Smooth muscle cell (in vitro differentiated cells): ENCODE measurements around the gene GFOD2. TPM values are rescaled to one million over a fixed set of nuclear protein-coding genes. Genes with fewer than 3 reads are reported as not detected.

Source experiments
- DNase-seq: peaks from one replicate; lab custom pipeline; 2025; ENCODE audit not compliant: unreplicated experiment; lab: John Stamatoyannopoulos, UW
- H2AFZ ChIP-seq: fragments of 200-600 bp; sonication (generic); 2 replicates; pipeline ENCODE4 v1.6.0; 2016; ENCODE audit warnings: antibody characterized with exemption, low read depth, mild to moderate bottlenecking
- H3F3A ChIP-seq: fragments of 200-600 bp; sonication (generic); 2 replicates; pipeline ENCODE4 v1.6.0; 2017; ENCODE audit warnings: antibody characterized with exemption, low read depth
- H3K27ac ChIP-seq: fragments of 200-600 bp; sonication (generic); 2 replicates; pipeline ENCODE4 v1.5.1; 2016; ENCODE audit warnings: low read depth, mild to moderate bottlenecking
- H3K27me3 ChIP-seq: fragments of 200-600 bp; sonication (generic); 2 replicates; pipeline ENCODE4 v1.6.1; 2016; ENCODE audit warnings: low read depth, mild to moderate bottlenecking
- H3K36me3 ChIP-seq: fragments of 200-600 bp; sonication (generic); 2 replicates; pipeline ENCODE4 v1.5.1; 2016; ENCODE audit warnings: low read depth
- H3K4me1 ChIP-seq: fragments of 200-600 bp; sonication (generic); 2 replicates; pipeline ENCODE4 v1.5.1; 2016; ENCODE audit warnings: low read depth
- H3K4me2 ChIP-seq: fragments of 200-600 bp; sonication (generic); 2 replicates; pipeline ENCODE4 v1.6.0; 2016; ENCODE audit warnings: mild to moderate bottlenecking
- H3K4me3 ChIP-seq: fragments of 200-600 bp; sonication (generic); 2 replicates; pipeline ENCODE4 v1.5.1; 2016; ENCODE audit warnings: mild to moderate bottlenecking
- H3K79me2 ChIP-seq: fragments of 200-600 bp; sonication (generic); 2 replicates; pipeline ENCODE4 v1.6.0; 2016; ENCODE audit warnings: low read depth, mild to moderate bottlenecking
- H3K9ac ChIP-seq: fragments of 200-600 bp; sonication (generic); 2 replicates; pipeline ENCODE4 v1.6.0; 2016; ENCODE audit warnings: low read depth
- H3K9me3 ChIP-seq: fragments of 200-600 bp; sonication (generic); replicated peaks from 2 replicates; pipeline ENCODE4 v1.5.1; 2016; ENCODE audit warnings: low read depth
- H4K20me1 ChIP-seq: fragments of 200-600 bp; sonication (generic); 2 replicates; pipeline ENCODE4 v1.6.0; 2016; ENCODE audit warnings: low read depth
- WGBS: methylation state at CpG from one replicate; pipeline ENCODE4 v1.1.7; 2016; ENCODE audit warnings: low lambda C conversion rate; 5-methylcytosine and 5-hydroxymethylcytosine counted together
- polyA plus RNA-seq: library from polyadenylated mRNA; unstranded; fragments of >200 nt; fragmentation: Nextera tagmentation; extraction: Ambion mirVana; gene quantifications from 2 replicates; pipeline ENCODE4 v1.2.1, GENCODE V29; 2016
- total RNA-seq: library from RNA; depleted of rRNA; stranded (reverse); fragments of >200 nt; gene quantifications from 2 replicates; pipeline ENCODE4 v1.2.3, GENCODE V29; 2014
- TF ChIP-seq, protein P1 (sequence below): fragments of 200-600 bp; sonication (generic); IDR thresholded peaks from 2 replicates; pipeline ENCODE4 v1.5.1; 2017; ENCODE audit warnings: borderline replicate concordance, mild to moderate bottlenecking, antibody characterized with exemption; ENCODE audit not compliant: insufficient read depth, poor library complexity, severe bottlenecking

Gene GFOD2
- total and polyA plus RNA-seq, 2 experiments from 2014 or later = 15.0 to 15.1 TPM

GRCh38 chr16:67760956-67761230 is 41.8 kb upstream of the GFOD2 start:
- Histone ChIP-seq H3K79me2 (no peaks in the 10 kb centered on the region), H3K27me3 (no peaks in the 10 kb centered on the region), H3K4me2 (no peak overlapping the region), H4K20me1 (peaks cover 84% of the 10 kb centered on the region), H3K9me3 (no peaks in the 10 kb centered on the region), H3K27ac (no peak overlapping the region), H3K9ac (no peak overlapping the region), H3K36me3 (no peaks in the 10 kb centered on the region), H3K4me1 (no peaks in the 10 kb centered on the region), H2AFZ (no peak overlapping the region), H3K4me3 (no peak overlapping the region), H3F3A (no peaks in the 10 kb centered on the region)
- TF ChIP-seq, protein P1, sequence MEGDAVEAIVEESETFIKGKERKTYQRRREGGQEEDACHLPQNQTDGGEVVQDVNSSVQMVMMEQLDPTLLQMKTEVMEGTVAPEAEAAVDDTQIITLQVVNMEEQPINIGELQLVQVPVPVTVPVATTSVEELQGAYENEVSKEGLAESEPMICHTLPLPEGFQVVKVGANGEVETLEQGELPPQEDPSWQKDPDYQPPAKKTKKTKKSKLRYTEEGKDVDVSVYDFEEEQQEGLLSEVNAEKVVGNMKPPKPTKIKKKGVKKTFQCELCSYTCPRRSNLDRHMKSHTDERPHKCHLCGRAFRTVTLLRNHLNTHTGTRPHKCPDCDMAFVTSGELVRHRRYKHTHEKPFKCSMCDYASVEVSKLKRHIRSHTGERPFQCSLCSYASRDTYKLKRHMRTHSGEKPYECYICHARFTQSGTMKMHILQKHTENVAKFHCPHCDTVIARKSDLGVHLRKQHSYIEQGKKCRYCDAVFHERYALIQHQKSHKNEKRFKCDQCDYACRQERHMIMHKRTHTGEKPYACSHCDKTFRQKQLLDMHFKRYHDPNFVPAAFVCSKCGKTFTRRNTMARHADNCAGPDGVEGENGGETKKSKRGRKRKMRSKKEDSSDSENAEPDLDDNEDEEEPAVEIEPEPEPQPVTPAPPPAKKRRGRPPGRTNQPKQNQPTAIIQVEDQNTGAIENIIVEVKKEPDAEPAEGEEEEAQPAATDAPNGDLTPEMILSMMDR = no peak
- WGBS = 75% methylated on average over 4 of the region's 4 CpGs
- no peak for DNase-seq

GRCh38 chr16:67760206-67760955 is 41.3 kb upstream of the GFOD2 start:
- peaks cover 88% of the 10 kb centered on the region for H4K20me1 ChIP-seq
- H3K4me1 ChIP-seq = no peaks in the 10 kb centered on the region
- DNase-seq = no peak
- H3K4me3 ChIP-seq = no peak overlapping the region
- WGBS = 93% methylated on average over 8 of the region's 8 CpGs
- no peak overlapping the region for H2AFZ ChIP-seq
- no peaks in the 10 kb centered on the region for H3K27me3 ChIP-seq
- TF ChIP-seq, protein P1 = no peak
- H3K4me2 ChIP-seq = no peak overlapping the region
- H3K9me3 ChIP-seq = no peaks in the 10 kb centered on the region
- H3K27ac ChIP-seq = no peak overlapping the region
- H3K9ac ChIP-seq = no peak overlapping the region
- H3K36me3 ChIP-seq = no peaks in the 10 kb centered on the region
- no peaks in the 10 kb centered on the region for H3K79me2 ChIP-seq
- H3F3A ChIP-seq = no peaks in the 10 kb centered on the region

- Histone ChIP-seq H3K4me2 (no peak overlapping the region), H2AFZ (no peak overlapping the region), H3K36me3 (no peaks in the 10 kb centered on the region), H3K9me3 (no peaks in the 10 kb centered on the region), H3K9ac (no peak overlapping the region), H3F3A (no peaks in the 10 kb centered on the region), H4K20me1 (peaks cover 93% of the 10 kb centered on the region), H3K27ac (no peak overlapping the region), H3K27me3 (no peaks in the 10 kb centered on the region), H3K4me1 (no peaks in the 10 kb centered on the region), H3K79me2 (no peaks in the 10 kb centered on the region), H3K4me3 (no peak overlapping the region)
- no peak for DNase-seq
- 85% methylated on average over 7 of the region's 7 CpGs for WGBS
- TF ChIP-seq, protein P1 = no peak
These were observed 39.9 kb upstream of the GFOD2 start for GRCh38 chr16:67758966-67759365.

- Histone ChIP-seq H2AFZ (no peak overlapping the region), H3K27ac (no peak overlapping the region), H3K4me1 (no peaks in the 10 kb centered on the region), H3F3A (no peaks in the 10 kb centered on the region), H4K20me1 (peaks cover 83% of the 10 kb centered on the region), H3K79me2 (no peaks in the 10 kb centered on the region), H3K36me3 (no peaks in the 10 kb centered on the region), H3K4me2 (no peak overlapping the region), H3K9ac (no peak overlapping the region), H3K4me3 (no peak overlapping the region), H3K27me3 (no peaks in the 10 kb centered on the region), H3K9me3 (no peaks in the 10 kb centered on the region)
- DNase-seq = no peak
- WGBS = 95% methylated on average over 3 of the region's 3 CpGs
- TF ChIP-seq, protein P1 = no peak
These were observed 38.9 kb upstream of the GFOD2 start for GRCh38 chr16:67758006-67758405.
